Stimulated activated naive CD8-positive, alpha-beta T cell treated with anti-CD3 and anti-CD28 coated beads, Interleukin-15, amount 100 ng/mL, for 72 hours (primary cell): ENCODE results near the gene IRS2.

ENCODE experiments used
- ATAC-seq: fragments of 150-1000 bp; cut with Tn5 transposase; 2 replicates; pipeline ENCODE4 v1.10.0; 2021; ENCODE audit warnings: mild to moderate bottlenecking, moderate library complexity
- DNase-seq, 2 donors: peaks; one replicate each; pipeline ENCODE4 v3.0.0; 2021 to 2022
- H3K27ac Mint-ChIP-seq, 2 donors: one replicate each; pipeline ENCODE4 v1.8.0; 2022; ENCODE audit warnings: mild to moderate bottlenecking in 2 of 2, mixed read lengths in 2 of 2, moderate library complexity in 2 of 2
- H3K27me3 Mint-ChIP-seq: one replicate; pipeline ENCODE4 v1.8.0; 2022; ENCODE audit warnings: mixed read lengths
- H3K4me1 Mint-ChIP-seq: one replicate; pipeline ENCODE4 v1.8.0; 2022; ENCODE audit warnings: mild to moderate bottlenecking, mixed read lengths
- H3K4me3 Mint-ChIP-seq, 2 donors: one replicate each; pipeline ENCODE4 v1.8.0; 2022; ENCODE audit warnings: mild to moderate bottlenecking in 2 of 2, mixed read lengths in 2 of 2, moderate library complexity in 1 of 2
- H3K9me3 Mint-ChIP-seq, 2 donors: one replicate each; pipeline ENCODE4 v1.8.0; 2022; ENCODE audit warnings: mixed read lengths in 2 of 2

The IRS2 gene

GRCh38 chr13:109758937-109759480, 27.4 kb downstream of the IRS2 start:
- no peaks in the 10 kb centered on the region for H3K27me3 Mint-ChIP-seq
- no peak for ATAC-seq
- peaks cover 37% of the 10 kb centered on the region for H3K4me1 Mint-ChIP-seq
- no peak overlapping the region for H3K4me3 Mint-ChIP-seq
- H3K9me3 Mint-ChIP-seq: no peaks in the 10 kb centered on the region
- no peak overlapping the region for H3K27ac Mint-ChIP-seq
- DNase-seq: no peak

DNA sequence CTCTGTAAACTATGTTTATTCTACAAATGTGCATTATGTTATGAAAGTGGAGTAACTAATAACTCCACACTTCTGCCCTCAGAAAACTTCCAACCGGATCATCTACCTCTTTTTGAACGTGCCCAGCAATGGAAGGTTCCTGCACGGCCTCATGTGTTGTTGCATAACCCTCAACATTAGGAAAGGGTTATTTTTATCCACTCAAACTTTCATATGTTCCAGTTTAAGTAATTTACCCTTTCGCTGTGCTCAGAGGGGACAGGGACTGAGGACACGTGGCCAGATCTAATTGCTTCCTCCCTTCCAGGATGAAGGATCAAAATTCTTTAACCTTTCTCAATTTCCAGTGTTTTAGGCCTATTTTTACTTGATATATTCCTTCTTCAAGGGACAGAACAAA, 29.6 kb downstream of the IRS2 start:
- no peak overlapping the region for H3K27ac Mint-ChIP-seq
- peaks cover 25% of the 10 kb centered on the region for H3K4me1 Mint-ChIP-seq
- ATAC-seq: no peak
- H3K4me3 Mint-ChIP-seq: no peak overlapping the region
- H3K9me3 Mint-ChIP-seq: no peaks in the 10 kb centered on the region
- no peak for DNase-seq
- H3K27me3 Mint-ChIP-seq: no peaks in the 10 kb centered on the region

- H3K4me1 Mint-ChIP-seq: peaks cover 17% of the 10 kb centered on the region
- H3K9me3 Mint-ChIP-seq: no peaks in the 10 kb centered on the region
- H3K4me3 Mint-ChIP-seq: no peak overlapping the region
- H3K27ac Mint-ChIP-seq: no peak overlapping the region
- DNase-seq: no peak
- ATAC-seq: no peak
- no peaks in the 10 kb centered on the region for H3K27me3 Mint-ChIP-seq
Measured at GRCh38 chr13:109755997-109756396, 30.4 kb downstream of the IRS2 start.

DNA sequence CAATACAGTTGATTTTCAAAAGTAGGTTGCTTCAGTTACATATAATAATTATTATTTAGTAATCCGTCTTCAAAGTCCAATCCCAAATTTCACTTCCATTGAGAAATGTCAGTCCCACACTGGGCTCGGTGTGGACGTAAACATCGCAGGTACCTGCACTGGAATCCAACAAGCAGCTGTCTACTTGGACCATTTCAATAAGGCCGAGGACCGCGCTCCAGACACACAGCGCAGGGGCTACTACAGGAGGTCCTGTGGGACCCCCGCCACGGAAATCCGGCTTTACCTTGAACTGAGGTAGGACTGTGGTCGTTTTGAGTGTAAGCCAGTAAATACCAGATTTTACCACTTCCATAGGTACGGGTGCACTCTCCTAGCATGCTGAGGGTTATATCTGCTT, 30.8 kb downstream of the IRS2 start:
- H3K9me3 Mint-ChIP-seq: no peaks in the 10 kb centered on the region
- H3K4me3 Mint-ChIP-seq: no peak overlapping the region
- no peak for DNase-seq
- no peak overlapping the region for H3K27ac Mint-ChIP-seq
- ATAC-seq: no peak
- H3K4me1 Mint-ChIP-seq: peaks cover 14% of the 10 kb centered on the region
- no peaks in the 10 kb centered on the region for H3K27me3 Mint-ChIP-seq

DNA sequence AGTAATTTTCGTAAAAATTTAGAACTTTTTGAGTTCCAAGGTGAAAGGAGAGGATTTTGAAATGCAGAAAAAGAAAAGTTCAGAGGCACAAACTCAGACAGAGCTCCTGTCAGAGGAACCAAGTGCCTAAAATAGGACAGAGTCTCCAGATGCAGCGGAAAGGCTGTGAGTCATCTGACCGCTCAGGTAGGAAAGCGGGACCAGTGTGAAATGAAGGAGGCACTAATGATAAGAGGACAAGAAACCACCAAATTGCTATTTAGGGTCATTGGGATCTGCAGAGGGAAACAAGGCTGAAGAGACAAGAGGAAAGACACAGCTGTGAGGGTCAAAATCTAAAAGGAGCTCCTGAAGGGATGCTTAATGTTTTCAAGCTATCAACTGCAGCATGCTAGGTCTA, 34.9 kb downstream of the IRS2 start:
- peaks cover 4% of the 10 kb centered on the region for H3K27me3 Mint-ChIP-seq

GRCh38 chr13:109750221-109750775, 36.1 kb downstream of the IRS2 start:
- Mint-ChIP-seq H3K27me3 (peaks cover 11% of the 10 kb centered on the region), H3K4me1 (no peaks in the 10 kb centered on the region), H3K9me3 (no peaks in the 10 kb centered on the region), H3K27ac (no peak overlapping the region), H3K4me3 (no peak overlapping the region)
- DNase-seq (no peak), ATAC-seq (no peak)

More for the DNA sequence above, 34.9 kb downstream of the IRS2 start:
- Mint-ChIP-seq H3K9me3 (no peaks in the 10 kb centered on the region), H3K27ac (no peak overlapping the region), H3K4me1 (no peaks in the 10 kb centered on the region), H3K4me3 (no peak overlapping the region)
- no peak for DNase-seq
- ATAC-seq: no peak

- Mint-ChIP-seq H3K4me3 (no peak overlapping the region), H3K4me1 (peaks cover 3% of the 10 kb centered on the region), H3K27me3 (peaks cover 15% of the 10 kb centered on the region), H3K9me3 (no peaks in the 10 kb centered on the region), H3K27ac (no peak overlapping the region)
- ATAC-seq (no peak), DNase-seq (no peak)
Measured at GRCh38 chr13:109749365-109749764, 37.0 kb downstream of the IRS2 start.

DNA sequence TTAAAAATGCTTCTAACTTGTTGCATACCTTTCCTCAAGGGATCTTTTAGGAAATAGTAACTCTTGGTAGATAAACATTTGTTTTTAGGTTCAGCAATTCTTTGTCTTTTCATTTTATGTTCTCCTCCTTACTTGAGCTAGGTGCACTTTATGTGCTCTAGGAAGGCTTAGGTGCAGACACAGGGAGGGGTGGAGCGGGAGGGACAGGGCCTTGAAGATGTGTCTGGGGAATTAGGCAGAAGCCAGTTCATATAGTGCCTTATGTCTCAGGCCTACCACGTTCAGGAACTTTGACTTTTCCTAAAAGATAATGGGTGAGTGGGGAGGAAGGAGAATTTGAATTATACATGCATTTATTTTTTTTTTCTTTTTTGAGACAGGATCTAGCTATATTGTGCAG, 37.7 kb downstream of the IRS2 start:
- H3K27ac Mint-ChIP-seq: no peak overlapping the region
- ATAC-seq (no peak), DNase-seq (no peak)
- H3K27me3 Mint-ChIP-seq: peaks cover 21% of the 10 kb centered on the region
- H3K4me3 Mint-ChIP-seq: no peak overlapping the region
- peaks cover 9% of the 10 kb centered on the region for H3K4me1 Mint-ChIP-seq
- no peaks in the 10 kb centered on the region for H3K9me3 Mint-ChIP-seq

DNA sequence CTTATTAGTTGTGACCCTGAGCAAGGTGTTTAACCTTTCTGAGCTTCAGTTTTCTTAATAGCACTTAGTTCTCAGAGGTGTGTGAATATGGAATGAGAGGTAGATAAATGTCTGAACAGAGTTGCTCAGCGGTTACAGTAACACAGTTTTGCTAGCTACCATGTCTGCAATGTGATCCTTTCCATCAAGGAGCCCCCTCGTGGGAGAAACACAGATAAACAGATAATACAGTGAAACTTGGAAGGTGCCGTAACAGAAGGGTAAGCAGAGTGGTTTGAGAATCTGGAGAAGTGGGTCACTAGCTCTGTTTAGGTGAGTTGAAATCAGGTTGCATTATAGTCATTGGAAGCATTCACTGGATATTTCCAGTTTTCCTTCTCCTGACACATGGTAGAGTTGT, 38.9 kb downstream of the IRS2 start:
- Mint-ChIP-seq H3K27ac (no peak overlapping the region), H3K4me3 (no peak overlapping the region), H3K9me3 (no peaks in the 10 kb centered on the region), H3K27me3 (peaks cover 21% of the 10 kb centered on the region), H3K4me1 (peaks cover 17% of the 10 kb centered on the region)
- ATAC-seq (no peak), DNase-seq (no peak)

DNA sequence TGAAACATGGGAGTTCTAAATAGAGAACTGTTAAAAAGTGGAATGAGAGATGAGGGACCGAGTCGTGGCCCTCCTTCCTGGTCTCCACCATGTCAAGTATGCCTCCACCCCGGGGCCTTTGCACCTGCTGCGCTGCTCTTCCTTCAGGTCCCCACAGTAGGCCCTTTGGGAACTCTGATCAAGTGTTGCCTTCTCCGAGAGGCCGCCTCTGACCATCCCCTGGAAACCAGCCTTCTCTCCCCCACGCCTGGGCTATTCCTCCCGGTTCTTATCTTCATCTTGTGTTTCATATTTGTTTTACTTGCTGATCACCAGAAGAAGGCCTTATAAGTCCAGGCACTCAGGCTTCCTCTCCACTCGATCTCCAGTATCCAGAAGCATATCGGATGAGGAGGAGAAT, 40.0 kb downstream of the IRS2 start:
- H3K9me3 Mint-ChIP-seq: no peaks in the 10 kb centered on the region
- H3K4me1 Mint-ChIP-seq: peaks cover 17% of the 10 kb centered on the region
- peaks cover 23% of the 10 kb centered on the region for H3K27me3 Mint-ChIP-seq
- ATAC-seq (no peak), DNase-seq (no peak)
- no peak overlapping the region for H3K4me3 Mint-ChIP-seq
- H3K27ac Mint-ChIP-seq: no peak overlapping the region

GRCh38 chr13:109745702-109746101, 40.7 kb downstream of the IRS2 start:
- DNase-seq (no peak), ATAC-seq (no peak)
- Mint-ChIP-seq H3K9me3 (no peaks in the 10 kb centered on the region), H3K27ac (no peak overlapping the region), H3K4me3 (no peak overlapping the region), H3K27me3 (peaks cover 30% of the 10 kb centered on the region), H3K4me1 (peaks cover 17% of the 10 kb centered on the region)

DNA sequence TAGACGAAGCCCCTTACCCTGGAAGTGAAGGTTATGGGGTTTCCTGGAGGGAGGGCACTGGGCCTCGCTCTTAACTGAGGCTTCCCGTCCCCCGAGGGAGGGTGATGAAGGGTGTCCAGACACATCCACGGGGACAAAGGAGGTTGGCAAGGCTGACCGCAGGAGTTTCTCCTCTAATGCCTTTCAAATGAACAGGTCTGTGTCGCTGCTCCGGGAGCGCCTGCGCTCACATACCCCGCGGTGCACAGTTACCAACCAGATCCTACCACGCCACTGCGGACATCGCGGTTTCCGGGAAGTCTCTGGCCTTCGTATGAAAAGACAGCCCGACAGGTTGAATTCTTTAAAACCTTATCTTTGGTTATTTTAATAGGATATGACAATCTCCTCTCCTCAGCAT, 41.3 kb downstream of the IRS2 start:
- Mint-ChIP-seq H3K9me3 (no peaks in the 10 kb centered on the region), H3K27me3 (peaks cover 34% of the 10 kb centered on the region), H3K27ac (no peak overlapping the region), H3K4me1 (peaks cover 17% of the 10 kb centered on the region), H3K4me3 (no peak overlapping the region)
- ATAC-seq (no peak), DNase-seq (no peak)

GRCh38 chr13:109744512-109745051, 41.8 kb downstream of the IRS2 start:
- H3K27ac Mint-ChIP-seq: peak overlapping the region; percentile 57 to 94
- no peak for ATAC-seq
- H3K27me3 Mint-ChIP-seq: peaks cover 34% of the 10 kb centered on the region
- peaks cover 17% of the 10 kb centered on the region for H3K4me1 Mint-ChIP-seq
- DNase-seq: no peak
- no peaks in the 10 kb centered on the region for H3K9me3 Mint-ChIP-seq
- H3K4me3 Mint-ChIP-seq: no peak overlapping the region

GRCh38 chr13:109743706-109744453, 42.5 kb downstream of the IRS2 start:
- H3K4me3 Mint-ChIP-seq: peak overlapping the region in 1 of 2 donors; percentile 46

GRCh38 chr13:109741966-109742365, 44.4 kb downstream of the IRS2 start:
- no peaks in the 10 kb centered on the region for H3K9me3 Mint-ChIP-seq
- ATAC-seq (no peak), DNase-seq (no peak)
- peaks cover 17% of the 10 kb centered on the region for H3K4me1 Mint-ChIP-seq
- H3K27me3 Mint-ChIP-seq: peaks cover 34% of the 10 kb centered on the region
- H3K27ac Mint-ChIP-seq: peak overlapping the region in 1 of 2 donors; percentile 66
- H3K4me3 Mint-ChIP-seq: no peak overlapping the region

More at GRCh38 chr13:109743706-109744453, 42.5 kb downstream of the IRS2 start:
- peak; percentile 7 to 21 for DNase-seq
- Mint-ChIP-seq H3K4me1 (peaks cover 17% of the 10 kb centered on the region), H3K9me3 (no peaks in the 10 kb centered on the region), H3K27me3 (peaks cover 34% of the 10 kb centered on the region), H3K27ac (peak overlapping the region in 1 of 2 donors; percentile 94)
- peak; percentile 91 for ATAC-seq

- H3K9me3 Mint-ChIP-seq: no peaks in the 10 kb centered on the region
- peak overlapping the region in 1 of 2 donors; percentile 78 for H3K27ac Mint-ChIP-seq
- ATAC-seq: no peak
Measured at GRCh38 chr13:109740721-109741120, 45.7 kb downstream of the IRS2 start.

More at GRCh38 chr13:109740721-109741120, 45.7 kb downstream of the IRS2 start:
- Mint-ChIP-seq H3K4me1 (peaks cover 17% of the 10 kb centered on the region), H3K4me3 (no peak overlapping the region), H3K27me3 (peaks cover 23% of the 10 kb centered on the region)
- no peak for DNase-seq
